ENCODE data around the gene CACNA1F.

CACNA1F gene

DNA sequence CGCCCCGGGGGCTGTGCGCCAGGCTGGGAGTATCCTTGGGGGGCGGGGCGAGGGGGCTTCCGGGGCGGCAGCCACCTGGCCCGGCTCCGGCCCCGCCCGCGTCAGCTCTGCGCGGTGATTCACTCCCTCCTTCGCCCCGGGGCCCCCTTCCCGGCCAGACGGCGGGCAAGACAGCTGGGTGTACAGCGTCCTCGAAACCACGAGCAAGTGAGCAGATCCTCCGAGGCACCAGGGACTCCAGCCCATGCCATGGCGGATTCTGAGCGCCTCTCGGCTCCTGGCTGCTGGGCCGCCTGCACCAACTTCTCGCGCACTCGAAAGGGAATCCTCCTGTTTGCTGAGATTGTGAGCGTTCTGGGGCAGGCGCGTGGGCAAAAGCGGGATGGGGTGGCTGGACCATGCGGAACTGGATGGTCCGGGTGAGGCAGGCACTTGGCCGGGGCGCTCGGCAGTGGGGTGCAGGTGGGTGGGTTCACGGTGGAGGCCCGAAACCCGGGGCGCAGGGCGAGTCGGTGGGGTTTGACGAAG is 61.3 kb downstream of the CACNA1F start, which contains the start of gene PLP2:
TSS of gene PLP2 (plus strand) at position 147 of the 528 bp plus-strand sequence. CDS start at position 250, 103 bp downstream.
- H3K27ac Mint-ChIP-seq, result peak within 1 kb of the TSS; percentile 91
- peak within 1 kb of the TSS; percentile 90 for H3K4me3 Mint-ChIP-seq
- no peaks in the 10 kb centered on the region for H3K27me3 Mint-ChIP-seq
- peak; percentile 63 for ATAC-seq
- H3K9me3 Mint-ChIP-seq, result no peaks in the 10 kb centered on the region
- peaks cover 28% of the 10 kb centered on the region for H3K36me3 Mint-ChIP-seq
- peaks cover 42% of the 10 kb centered on the region for H3K4me1 Mint-ChIP-seq

GRCh38 chrX:49167740-49168108 is 65.4 kb downstream of the CACNA1F start:
- H3K9me3 Mint-ChIP-seq, result no peaks in the 10 kb centered on the region
- peaks cover 45% of the 10 kb centered on the region for H3K4me1 Mint-ChIP-seq
- H3K36me3 Mint-ChIP-seq, result no peaks in the 10 kb centered on the region
- peak overlapping the region; percentile 79 for H3K27ac Mint-ChIP-seq
- H3K27me3 Mint-ChIP-seq, result no peaks in the 10 kb centered on the region
- ATAC-seq, result no peak
- peak overlapping the region; percentile 79 for H3K4me3 Mint-ChIP-seq

DNA sequence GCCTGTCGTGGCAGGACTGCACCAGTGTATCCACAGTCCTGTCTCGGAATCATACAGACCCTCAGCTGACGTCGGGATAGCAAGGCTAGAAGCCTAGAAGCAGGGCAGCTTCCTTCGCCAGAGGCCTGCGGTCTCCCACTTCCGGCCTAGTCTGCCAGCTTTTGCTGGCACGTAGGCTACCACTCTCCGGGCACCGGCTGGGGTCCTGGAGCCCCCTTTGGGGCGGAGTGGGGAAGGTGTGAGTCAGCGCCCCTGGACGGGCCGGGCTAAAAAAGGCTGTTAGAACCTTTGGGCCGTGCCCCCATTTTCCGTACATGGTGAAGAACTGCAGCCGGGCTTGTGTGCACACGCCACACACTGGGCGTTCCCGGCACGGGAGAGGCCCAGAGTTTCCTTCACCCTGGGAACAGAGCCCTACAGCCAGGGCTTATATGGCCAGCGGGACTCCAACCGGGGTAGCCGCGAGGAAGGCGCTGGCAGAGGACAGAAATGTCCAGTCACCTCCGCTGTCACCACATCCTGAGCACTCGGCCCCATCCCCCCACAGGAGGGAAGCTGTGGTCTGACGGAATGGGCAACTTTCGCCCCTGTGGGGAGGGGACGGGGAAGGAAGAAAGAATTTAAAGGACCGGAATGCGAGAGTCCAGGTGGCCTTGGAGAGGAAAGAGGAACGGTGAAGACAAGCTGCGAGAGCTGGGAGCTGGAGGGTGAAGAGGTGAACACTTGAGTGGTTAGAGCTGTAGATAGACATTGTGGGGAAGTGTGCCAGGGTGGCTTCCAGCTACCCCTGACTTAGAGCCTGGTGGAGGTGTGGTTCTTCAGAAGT is 66.0 kb downstream of the CACNA1F start:
- peaks cover 43% of the 10 kb centered on the region for H3K4me1 Mint-ChIP-seq
- ATAC-seq, result peak; percentile 59

GRCh38 chrX:49165901-49166881 is 66.9 kb downstream of the CACNA1F start:
- no peaks in the 10 kb centered on the region for H3K27me3 Mint-ChIP-seq
- H3K9me3 Mint-ChIP-seq, result no peaks in the 10 kb centered on the region
- peak overlapping the region; percentile 79 for H3K27ac Mint-ChIP-seq
- peaks cover 43% of the 10 kb centered on the region for H3K4me1 Mint-ChIP-seq
- H3K4me3 Mint-ChIP-seq, result peak overlapping the region; percentile 79
- no peaks in the 10 kb centered on the region for H3K36me3 Mint-ChIP-seq
- ATAC-seq, result peak; percentile 68

More for the DNA sequence above, 66.0 kb downstream of the CACNA1F start:
- H3K27me3 Mint-ChIP-seq, result no peaks in the 10 kb centered on the region
- H3K4me3 Mint-ChIP-seq, result peak overlapping the region; percentile 79
- no peaks in the 10 kb centered on the region for H3K36me3 Mint-ChIP-seq
- H3K27ac Mint-ChIP-seq, result peak overlapping the region; percentile 79
- no peaks in the 10 kb centered on the region for H3K9me3 Mint-ChIP-seq

DNA sequence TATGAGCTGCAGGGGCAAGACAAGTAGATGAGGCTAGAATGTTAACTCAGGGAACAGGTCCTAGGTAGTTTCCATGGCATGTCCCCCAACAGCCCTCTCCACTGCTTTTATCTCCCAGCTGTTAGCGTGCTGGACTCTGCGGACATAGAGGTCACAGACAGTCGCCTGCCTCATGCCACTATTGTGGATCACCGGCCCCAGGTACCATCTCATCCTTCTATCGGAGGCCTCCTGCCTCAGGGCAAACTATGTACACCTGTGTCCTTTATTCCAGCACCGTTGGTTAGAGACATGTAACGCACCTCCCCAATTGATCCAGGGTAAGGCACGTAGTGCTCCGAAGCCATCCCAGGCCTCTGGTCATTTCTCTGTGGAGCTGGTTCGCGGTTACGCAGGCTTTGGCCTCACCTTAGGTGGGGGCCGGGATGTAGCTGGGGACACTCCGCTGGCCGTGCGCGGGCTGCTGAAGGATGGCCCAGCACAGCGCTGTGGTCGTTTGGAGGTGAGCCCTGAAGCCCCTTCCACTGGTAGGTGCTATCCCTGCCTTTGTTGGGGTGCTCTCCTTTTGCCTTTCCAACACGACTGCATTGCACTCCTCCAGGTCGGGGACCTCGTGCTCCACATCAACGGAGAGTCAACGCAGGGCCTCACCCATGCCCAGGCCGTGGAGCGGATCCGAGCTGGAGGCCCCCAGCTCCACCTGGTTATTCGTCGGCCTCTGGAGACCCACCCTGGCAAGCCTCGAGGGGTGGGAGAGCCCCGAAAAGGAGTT is 68.4 kb downstream of the CACNA1F start:
- Mint-ChIP-seq H3K36me3 (no peaks in the 10 kb centered on the region), H3K4me3 (peak overlapping the region; percentile 79), H3K27ac (peak overlapping the region; percentile 83), H3K27me3 (no peaks in the 10 kb centered on the region), H3K4me1 (peaks cover 43% of the 10 kb centered on the region), H3K9me3 (no peaks in the 10 kb centered on the region)
- no peak for ATAC-seq

- Mint-ChIP-seq H3K4me1 (peaks cover 37% of the 10 kb centered on the region), H3K4me3 (peak overlapping the region; percentile 79)
- peak; percentile 74 for ATAC-seq
Measured at GRCh38 chrX:49163555-49164419, 69.4 kb downstream of the CACNA1F start.

GRCh38 chrX:49162620-49163019 is 70.5 kb downstream of the CACNA1F start, which contains the start of gene MAGIX:
Gene MAGIX, plus strand, starts transcription at chrX:49162758. Its CDS starts 132 bp downstream, at chrX:49162890.
- H3K36me3 Mint-ChIP-seq, result no peaks in the 10 kb centered on the region
- no peaks in the 10 kb centered on the region for H3K27me3 Mint-ChIP-seq
- H3K4me1 Mint-ChIP-seq, result peaks cover 32% of the 10 kb centered on the region
- ATAC-seq, result no peak
- H3K9me3 Mint-ChIP-seq, result no peaks in the 10 kb centered on the region
- peak within 1 kb of the TSS; percentile 83 for H3K27ac Mint-ChIP-seq
- peak within 1 kb of the TSS; percentile 79 for H3K4me3 Mint-ChIP-seq

More at GRCh38 chrX:49163555-49164419, 69.4 kb downstream of the CACNA1F start:
- Mint-ChIP-seq H3K36me3 (no peaks in the 10 kb centered on the region), H3K9me3 (no peaks in the 10 kb centered on the region), H3K27me3 (no peaks in the 10 kb centered on the region), H3K27ac (peak overlapping the region; percentile 83)

DNA sequence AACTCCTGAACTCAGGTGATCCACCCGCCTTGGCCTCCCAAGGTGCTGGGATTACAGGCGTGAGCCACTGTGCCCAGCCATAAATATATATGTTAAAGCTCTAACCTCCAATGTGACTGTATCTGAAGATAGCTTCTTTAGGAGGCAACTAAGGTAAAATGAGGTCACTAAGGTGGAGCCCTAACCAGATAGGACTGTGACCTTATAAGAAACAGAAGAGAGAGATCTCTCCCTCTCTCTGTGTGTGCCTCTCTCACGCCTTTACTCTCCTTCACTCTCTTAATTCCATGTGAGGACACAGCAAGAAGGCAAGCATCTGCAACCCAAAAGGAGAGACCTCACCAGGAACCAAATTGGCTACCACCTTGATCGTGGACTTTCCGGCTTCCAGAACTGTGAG is 71.5 kb downstream of the CACNA1F start:
- H3K9me3 Mint-ChIP-seq, result no peaks in the 10 kb centered on the region
- H3K27ac Mint-ChIP-seq, result no peak overlapping the region
- no peak overlapping the region for H3K4me3 Mint-ChIP-seq
- ATAC-seq, result no peak
- H3K27me3 Mint-ChIP-seq, result no peaks in the 10 kb centered on the region
- no peaks in the 10 kb centered on the region for H3K36me3 Mint-ChIP-seq
- H3K4me1 Mint-ChIP-seq, result peaks cover 23% of the 10 kb centered on the region

- Mint-ChIP-seq H3K4me3 (no peak overlapping the region), H3K9me3 (no peaks in the 10 kb centered on the region), H3K27me3 (no peaks in the 10 kb centered on the region), H3K27ac (no peak overlapping the region), H3K36me3 (no peaks in the 10 kb centered on the region), H3K4me1 (peaks cover 19% of the 10 kb centered on the region)
- no peak for ATAC-seq
Measured at GRCh38 chrX:49160908-49161307, 72.2 kb downstream of the CACNA1F start.

- no peaks in the 10 kb centered on the region for H3K36me3 Mint-ChIP-seq
- H3K4me3 Mint-ChIP-seq, result no peak overlapping the region
- no peak for ATAC-seq
- peaks cover 15% of the 10 kb centered on the region for H3K4me1 Mint-ChIP-seq
- no peaks in the 10 kb centered on the region for H3K9me3 Mint-ChIP-seq
- H3K27ac Mint-ChIP-seq, result peak overlapping the region; percentile 82
- no peaks in the 10 kb centered on the region for H3K27me3 Mint-ChIP-seq
Measured at GRCh38 chrX:49157194-49157593, 75.9 kb downstream of the CACNA1F start.

DNA sequence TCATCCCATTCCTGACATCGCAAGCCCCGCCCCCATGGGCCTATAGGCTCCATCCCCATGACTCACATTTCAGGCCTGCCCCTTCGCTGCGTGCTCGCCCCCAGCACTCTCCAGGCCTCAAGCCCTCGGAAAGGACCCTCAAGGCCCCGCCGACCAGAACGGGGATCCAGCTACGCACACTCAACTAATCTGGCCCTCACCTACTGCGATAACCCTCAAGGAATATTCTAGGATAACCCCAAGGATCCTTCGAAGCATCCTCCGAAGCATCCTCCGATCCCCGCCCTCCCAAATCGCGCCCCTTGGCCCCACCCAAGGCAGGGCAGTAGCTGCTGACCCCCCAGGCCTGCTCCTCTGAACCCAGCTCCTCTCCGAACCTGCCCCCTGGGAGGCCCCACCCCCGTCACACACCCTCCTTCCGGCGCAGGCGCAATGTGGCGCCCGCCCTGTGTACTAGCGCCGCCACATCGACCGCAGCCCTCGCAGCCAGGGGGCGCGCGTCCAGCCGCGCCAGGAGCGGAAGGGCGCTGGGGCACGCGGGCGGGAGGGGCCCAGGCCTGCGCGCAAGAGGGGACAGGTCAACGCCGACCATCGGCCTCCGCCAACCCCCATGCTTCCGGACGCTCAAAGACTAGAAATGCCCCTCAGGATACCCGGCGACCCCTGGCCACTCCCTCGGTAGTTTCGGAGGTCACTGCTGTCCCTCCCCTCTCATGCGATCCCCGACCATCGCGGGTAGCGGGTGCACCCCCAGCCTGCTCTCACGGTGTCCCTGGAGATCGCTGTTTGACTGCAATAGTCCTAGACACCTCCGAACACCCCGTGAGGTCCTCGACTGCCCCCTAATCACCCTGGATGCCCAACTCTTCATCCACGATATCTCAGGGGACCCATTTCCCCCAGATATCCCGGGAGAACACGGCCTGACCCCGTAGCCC is 77.0 kb downstream of the CACNA1F start:
- peak; percentile 96 for ATAC-seq
- Mint-ChIP-seq H3K36me3 (no peaks in the 10 kb centered on the region), H3K9me3 (no peaks in the 10 kb centered on the region), H3K4me3 (peak overlapping the region; percentile 75), H3K4me1 (peaks cover 15% of the 10 kb centered on the region), H3K27ac (peak overlapping the region; percentile 82), H3K27me3 (no peaks in the 10 kb centered on the region)

DNA sequence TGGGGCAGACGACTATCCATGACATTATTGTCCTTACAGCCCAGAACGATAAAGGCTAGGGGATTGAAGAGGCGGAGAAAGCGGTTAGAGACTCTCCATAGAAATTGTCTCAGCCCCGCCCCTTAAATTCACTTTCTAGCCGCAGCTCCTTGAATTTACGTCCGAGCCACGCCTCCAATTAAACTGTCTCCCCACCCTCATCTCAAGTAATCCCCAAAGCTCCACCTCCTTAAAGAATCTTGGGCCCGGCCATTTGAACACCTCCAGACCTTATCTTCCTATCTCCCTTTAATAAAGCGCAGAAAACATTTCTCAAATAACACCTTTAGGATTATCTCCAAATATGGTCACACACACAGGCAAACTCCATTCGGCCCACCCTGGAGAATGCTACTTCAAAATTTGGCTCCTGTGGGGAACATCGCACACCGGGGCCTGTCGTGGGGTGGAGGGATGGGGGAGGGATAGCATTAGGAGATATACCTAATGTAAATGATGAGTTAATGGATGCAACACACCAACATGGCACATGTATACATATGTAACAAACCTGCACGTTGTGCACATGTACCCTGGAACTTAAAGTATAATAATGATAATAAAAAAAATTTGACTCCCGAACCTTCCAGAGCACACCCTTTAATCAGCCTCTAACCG is 77.8 kb downstream of the CACNA1F start:
- H3K4me3 Mint-ChIP-seq, result peak overlapping the region; percentile 75
- peak overlapping the region; percentile 82 for H3K27ac Mint-ChIP-seq
- H3K27me3 Mint-ChIP-seq, result no peaks in the 10 kb centered on the region
- H3K9me3 Mint-ChIP-seq, result no peaks in the 10 kb centered on the region
- no peaks in the 10 kb centered on the region for H3K36me3 Mint-ChIP-seq
- peaks cover 15% of the 10 kb centered on the region for H3K4me1 Mint-ChIP-seq
- peak; percentile 2 for ATAC-seq
